K562 (cell line): Measurements from ENCODE around the gene MAST3. TPM values are rescaled to one million over a fixed set of nuclear protein-coding genes. Genes with fewer than 3 reads are reported as not detected.

Source experiments
- ATAC-seq: fragments of 200-7000 bp; cut with Tn5 transposase; 3 replicates; pipeline ENCODE4 v1.9.1; 2020; ENCODE audit warnings: moderate library complexity
- BruUV-seq: library from RNA; stranded (reverse); fragments of 400-500 nt; replicated peaks from 2 replicates; lab custom pipeline; 2021; lab: Mats Ljungman, UMichigan
- CTCF ChIA-PET: fragments of 300-600 bp; formaldehyde crosslinking; extraction: SDS; loops from one replicate; lab custom pipeline; 2021; ENCODE audit warnings: low intra/inter-chr PET ratio; lab: Yijun Ruan, JAX
- POLR2A ChIA-PET: fragments of 300-600, 350-650 bp; sonication (Branson Sonifier 250); formaldehyde crosslinking; extraction: SDS; loops from one replicate; lab custom pipeline; 2021; ENCODE audit warnings: antibody characterized with exemption, inconsistent platforms; lab: Yijun Ruan, JAX
- DNase-seq, 4 experiments: peaks; one replicate each; pipeline versions ENCODE4 v3.0.0 to v3.0.0-alpha.2; 2011 to 2018; ENCODE audit warnings: low spot score in 3 of 4, mixed read lengths in 3 of 4; ENCODE audit errors: extremely low read depth in 1 of 4
- FAIRE-seq: peaks from 2 replicates; lab custom pipeline; 2011; peaks lifted over from hg19 to GRCh38; lab: Jason Lieb, UNC
- H2AFZ ChIP-seq: 2 replicates; pipeline ENCODE4 v1.6.0; 2011; ENCODE audit warnings: low read depth, low read length, control low read depth, inconsistent platforms
- H3K27ac ChIP-seq: fragments of 200-600 bp; 3 replicates; pipeline ENCODE4 v1.8.0; 2011; ENCODE audit warnings: low read depth, mild to moderate bottlenecking, control low read depth, inconsistent platforms, low read length, moderate library complexity, mixed read lengths; ENCODE audit errors: extremely low read depth
- H3K27me3 ChIP-seq, 2 experiments: fragments of 300-600 bp in 1 of 2; 2 replicates in 1 of 2; 3 replicates in 1 of 2; pipeline versions ENCODE4 v1.6.0 to v1.8.0; 2011; ENCODE audit warnings: inconsistent platforms in 2 of 2, low read length in 2 of 2, mild to moderate bottlenecking in 1 of 2, mixed read lengths in 1 of 2, moderate library complexity in 1 of 2; ENCODE audit not compliant: control insufficient read depth in 2 of 2, insufficient read depth in 2 of 2
- H3K36me3 ChIP-seq: fragments of 300-600 bp; 3 replicates; pipeline ENCODE4 v1.8.0; 2011; ENCODE audit warnings: mild to moderate bottlenecking, low read length, inconsistent platforms; ENCODE audit not compliant: control insufficient read depth, insufficient read depth
- H3K4me1 ChIP-seq, 2 experiments: fragments of 200-600 bp in 1 of 2; replicated peaks in 1 of 2; 2 replicates in 1 of 2; 3 replicates in 1 of 2; pipeline versions ENCODE4 v1.5.1 to v1.8.0; 2011; ENCODE audit warnings: inconsistent platforms in 2 of 2, low read length in 2 of 2, mild to moderate bottlenecking in 1 of 2, mixed read lengths in 1 of 2, moderate library complexity in 1 of 2; ENCODE audit not compliant: control insufficient read depth in 2 of 2, insufficient read depth in 2 of 2
- H3K4me2 ChIP-seq: 2 replicates; pipeline ENCODE4 v1.6.1; 2011; ENCODE audit warnings: low read length, control low read depth, inconsistent platforms, mixed read lengths; ENCODE audit not compliant: insufficient read depth
- H3K4me3 ChIP-seq: fragments of 200-600 bp; sonication (generic), shearing (Covaris generic); 2 replicates; pipeline ENCODE4 v1.5.1; 2016; ENCODE audit warnings: control low read depth, inconsistent platforms
- H3K79me2 ChIP-seq: fragments of 200-600 bp; 3 replicates; pipeline ENCODE4 v1.8.0; 2011; ENCODE audit warnings: low read length, inconsistent platforms; ENCODE audit not compliant: control insufficient read depth, insufficient read depth
- H3K9ac ChIP-seq, 2 experiments: 2 replicates each; pipeline versions ENCODE4 v1.6.0 to v1.6.1; 2011; ENCODE audit warnings: low read depth in 2 of 2, low read length in 2 of 2, control low read depth in 1 of 2, inconsistent platforms in 1 of 2, mild to moderate bottlenecking in 1 of 2, mixed read lengths in 1 of 2; ENCODE audit not compliant: insufficient read depth in 1 of 2
- H3K9me1 ChIP-seq: one replicate; pipeline ENCODE4 v1.6.0; 2011; ENCODE audit warnings: inconsistent platforms, mild to moderate bottlenecking, low read length, moderate library complexity; ENCODE audit not compliant: control insufficient read depth, insufficient read depth
- H3K9me3 ChIP-seq: replicated peaks from 2 replicates; pipeline ENCODE4 v1.5.1; 2011; ENCODE audit warnings: low read depth, low read length, inconsistent platforms; ENCODE audit not compliant: control insufficient read depth, insufficient read depth
- H4K20me1 ChIP-seq: replicated peaks from 2 replicates; pipeline ENCODE4 v1.6.1; 2011; ENCODE audit warnings: low read length, inconsistent platforms, mixed read lengths; ENCODE audit not compliant: control insufficient read depth, insufficient read depth
- CBX1 ChIP-seq: sonication (generic); IDR thresholded peaks from 2 replicates; pipeline ENCODE4 v1.6.1; 2016; ENCODE audit warnings: antibody characterized with exemption, low read depth, mild to moderate bottlenecking
- FOXK1 ChIP-seq: sonication (generic); formaldehyde crosslinking; IDR thresholded peaks from 2 replicates; pipeline ENCODE4 v1.8.0; 2022; ENCODE audit warnings: missing genetic modification reagents, mild to moderate bottlenecking, borderline replicate concordance
- FOXK2 ChIP-seq, 2 experiments: fragments of 450-650 bp; IDR thresholded peaks in 1 of 2; conservative IDR thresholded peaks in 1 of 2; 2 replicates each; pipeline ENCODE4 v1.6.1; 2016; ENCODE audit warnings: low read depth in 2 of 2, mild to moderate bottlenecking in 1 of 2
- GTF2F1 ChIP-seq: IDR thresholded peaks from 2 replicates; pipeline ENCODE4 v1.6.1; 2011; ENCODE audit warnings: low read depth, low read length, improper control_type of control experiment
- IRF1 ChIP-seq: sonication (generic); formaldehyde crosslinking; IDR thresholded peaks from 2 replicates; pipeline ENCODE4 v1.8.0; 2022; ENCODE audit warnings: missing genetic modification reagents, mild to moderate bottlenecking, borderline replicate concordance
- MAZ ChIP-seq, 2 experiments: fragments of 450-650 bp in 1 of 2; sonication (generic) in 1 of 2; formaldehyde crosslinking; IDR thresholded peaks in 1 of 2; conservative IDR thresholded peaks in 1 of 2; 2 replicates each; pipeline versions ENCODE4 v1.4.0 to v1.5.0; 2020; ENCODE audit warnings: mild to moderate bottlenecking in 1 of 2, missing genetic modification reagents in 1 of 2
- MED1 ChIP-seq: sonication (generic); formaldehyde crosslinking; IDR thresholded peaks from 2 replicates; pipeline ENCODE4 v1.8.1; 2023; ENCODE audit warnings: missing genetic modification reagents, borderline replicate concordance
- NBN ChIP-seq: fragments of 450-650 bp; IDR thresholded peaks from 2 replicates; pipeline ENCODE4 v1.6.1; 2016; ENCODE audit warnings: low read depth, mild to moderate bottlenecking
- PBX2 ChIP-seq, 2 experiments: IDR thresholded peaks in 1 of 2; conservative IDR thresholded peaks in 1 of 2; 2 replicates each; pipeline ENCODE4 v1.6.1; 2016; ENCODE audit warnings: low read depth in 2 of 2, mild to moderate bottlenecking in 1 of 2, missing compliant biosample characterization in 1 of 2, missing genetic modification characterization in 1 of 2, moderate library complexity in 1 of 2
- PML ChIP-seq: IDR thresholded peaks from 2 replicates; pipeline ENCODE4 v1.6.1; 2012; ENCODE audit warnings: low read length, inconsistent platforms
- RAD21 ChIP-seq, 2 experiments: fragments of 250-450 bp in 1 of 2; fragments of 450-650 bp in 1 of 2; sonication (Bioruptor Pico) in 1 of 2; formaldehyde crosslinking in 1 of 2; IDR thresholded peaks in 1 of 2; conservative IDR thresholded peaks in 1 of 2; 2 replicates each; pipeline versions ENCODE4 v1.4.0 to v1.8.0; 2020 to 2022; ENCODE audit warnings: mild to moderate bottlenecking in 2 of 2, moderate library complexity in 1 of 2
- SMC3 ChIP-seq: conservative IDR thresholded peaks from 2 replicates; pipeline ENCODE4 v1.6.1; 2011; ENCODE audit warnings: low read depth, low read length, improper control_type of control experiment; ENCODE audit not compliant: insufficient read depth
- SNIP1 ChIP-seq: fragments of 450-650 bp; IDR thresholded peaks from 2 replicates; pipeline ENCODE4 v1.7.1; 2017; ENCODE audit warnings: low read depth, mild to moderate bottlenecking
- ZBTB8A ChIP-seq: fragments of 450-650 bp; IDR thresholded peaks from 2 replicates; pipeline ENCODE4 v1.6.1; 2018; ENCODE audit warnings: mild to moderate bottlenecking, moderate library complexity; ENCODE audit not compliant: partially characterized antibody
- ZNF277 ChIP-seq: fragments of 250-450 bp; sonication (Bioruptor Pico); IDR thresholded peaks from 2 replicates; pipeline ENCODE4 v1.8.0; 2022; ENCODE audit warnings: inconsistent platforms, mild to moderate bottlenecking, moderate library complexity, borderline replicate concordance
- WGBS: fragments of 100-300 bp; shearing (Covaris generic); methylation state at CpG from one replicate; pipeline ENCODE4 v1.1.6; 2016; ENCODE audit warnings: low coverage, mixed read lengths; ENCODE audit not compliant: insufficient coverage; ENCODE audit errors: missing lambda C conversion rate; 5-methylcytosine and 5-hydroxymethylcytosine counted together
- in situ Hi-C: fragments of 300-500 bp; cut with MboI; formaldehyde crosslinking; loops from 4 replicates; pipeline ENCODE4 v1.15.0; 2018; ENCODE audit warnings: inconsistent platforms, mixed read lengths
- intact Hi-C: fragments of 100-400 bp; cut with micrococcal nuclease; formaldehyde crosslinking; loops from 2 replicates; pipeline ENCODE4 v1.14.2; 2022
- polyA plus RNA-seq, 8 experiments: library from polyadenylated mRNA; depleted of rRNA in 4 of 8; stranded (reverse) in 5 of 8; unstranded in 3 of 8; fragments of >200 nt; fragmentation: Nextera tagmentation in 2 of 8; fragmentation: Illumina TruSeq in 1 of 8; extraction: Ambion mirVana in 2 of 8; extraction: Trizol in 1 of 8; gene quantifications; 2 replicates each; pipeline versions ENCODE4 v1.2.1 to v1.2.3, GENCODE V29; 2011 to 2014; ENCODE audit warnings: inconsistent platforms in 1 of 8, missing spikeins in 1 of 8
- total RNA-seq, 7 experiments: library from RNA; depleted of rRNA in 6 of 7; stranded (reverse); fragments of >200 nt in 6 of 7; fragmentation: Illumina TruSeq in 2 of 7; extraction: Trizol in 2 of 7; gene quantifications; 2 replicates each; pipeline versions ENCODE4 v1.2.1 to v1.2.3, GENCODE V29; 2011 to 2021; ENCODE audit warnings: low replicate concordance in 1 of 7

The MAST3 gene
- total and polyA plus RNA-seq, 9 of the 15 experiments (the other 6 are each of a cell fraction or from before 2014, with no cell fraction given): 0.94 to 9.9 (median 2.4) TPM

GRCh38 chr19:18167975-18168645, 70.5 kb downstream of the MAST3 start:
- peak; percentile 89 for FAIRE-seq
- in situ Hi-C loops: loop anchor here (10.0 kb wide), 1 partner anchor 163 kb away; the partner anchor contains the start of gene ARRDC2
- peak; percentile 67 to 84 (median 80) for DNase-seq
- BruUV-seq: no TSS peak
- Histone ChIP-seq H3K9me1 (no peaks in the 10 kb centered on the region), H3K36me3 (peaks cover 64% of the 10 kb centered on the region; the same call in 2 of the 3 replicates), H3K27me3 (no peaks in the 10 kb centered on the region), H4K20me1 (0 out of 2 replicates have a peak, but pooled peaks cover 4% of the 10 kb centered on the region), H3K4me2 (no peak overlapping the region), H3K27ac (no peak overlapping the region), H3K4me1 (peaks cover 4 to 13% of the 10 kb centered on the region in 2 experiments; a peak in 4 of 5 replicates), H3K4me3 (no peak overlapping the region), H3K9me3 (no peaks in the 10 kb centered on the region), H3K9ac (no peak overlapping the region), H3K79me2 (no peaks in the 10 kb centered on the region), H2AFZ (no peak overlapping the region)
- intact Hi-C loops: loop anchor here (1.0 to 10.0 kb wide), 2 partner anchors 55 to 163 kb away; partner anchors contain the start of gene ARRDC2
- POLR2A ChIA-PET: interaction anchor here (0.6 to 1.0 kb wide), 4 partner anchors 17 to 1556 kb away, joined by 3 to 5 read pairs (median 3); no protein-coding TSS in a partner anchor
- ATAC-seq: peak; percentile 94
- 64% methylated on average over 14 of the region's 14 CpGs for WGBS
- CTCF ChIA-PET: interaction anchor here (0.6 to 2.2 kb wide), 5 partner anchors 11 to 161 kb away, joined by 3 to 13 read pairs (median 3); no protein-coding TSS in a partner anchor
- TF ChIP-seq RAD21 (CRISPR knock-in tag; conservative IDR thresholded peaks at IDR 0.05 in 1 of 2, IDR thresholded peaks at IDR 0.05 in 1 of 2) (peak; percentile 41 to 71), MED1 (CRISPR knock-in tag) (no peak), SMC3 (peak; percentile 75), FOXK2 (conservative IDR thresholded peaks at IDR 0.05 in 1 of 2, IDR thresholded peaks at IDR 0.05 in 1 of 2; ENCODE audit: low read depth in 2 of 2) (no peak), MAZ (CRISPR knock-in tag; conservative IDR thresholded peaks at IDR 0.05 in 1 of 2, IDR thresholded peaks at IDR 0.05 in 1 of 2) (0 out of 4 replicates have a peak, but pooled peaks of 1 of the 2 experiments have one; percentile 19), FOXK1 (CRISPR knock-in tag) (no peak), ZNF277 (no peak), GTF2F1 (no peak), CBX1 (no peak), IRF1 (no peak), SNIP1 (no peak), PML (no peak), PBX2 (CRISPR knock-in tag; IDR thresholded peaks at IDR 0.05; ENCODE audit: low read depth) (no peak), PBX2 (tag; conservative IDR thresholded peaks at IDR 0.05; ENCODE audit: low read depth) (no peak), NBN (no peak), ZBTB8A (no peak)
